Stimulated activated CD4-positive, alpha-beta T cell treated with anti-CD3 and anti-CD28 coated beads, TNF-alpha, amount 100 ng/mL, for 4 hours (primary cell): ENCODE results near the gene MCIDAS.
A peak's percentile ranks its signal among the peaks of the same experiment; 100 is the strongest.

Experiments
- DNase-seq, 3 experiments: peaks; one replicate each; pipeline ENCODE4 v3.0.0-alpha.2; 2020; ENCODE audit warnings: low read depth in 3 of 3

Gene MCIDAS

GRCh38 chr5:55226934-55227663 is at the start of gene MCIDAS:
Gene MCIDAS, minus strand, starts transcription at chr5:55227315. Its CDS starts 177 bp downstream, at chr5:55227138.
- DNase-seq: peak in 1 of 3 experiments; percentile 51

GRCh38 chr5:55276771-55277170 is 49.7 kb upstream of the MCIDAS start:
- no peak for DNase-seq

- DNase-seq: no peak
These were observed 31.2 kb upstream of the MCIDAS start for GRCh38 chr5:55258339-55258738.

GRCh38 chr5:55254802-55255201 is 27.7 kb upstream of the MCIDAS start:
- no peak for DNase-seq

- no peak for DNase-seq
These were observed 22.9 kb upstream of the MCIDAS start for GRCh38 chr5:55250064-55250463.

GRCh38 chr5:55241746-55242145 is 14.6 kb upstream of the MCIDAS start:
- DNase-seq: no peak

DNA sequence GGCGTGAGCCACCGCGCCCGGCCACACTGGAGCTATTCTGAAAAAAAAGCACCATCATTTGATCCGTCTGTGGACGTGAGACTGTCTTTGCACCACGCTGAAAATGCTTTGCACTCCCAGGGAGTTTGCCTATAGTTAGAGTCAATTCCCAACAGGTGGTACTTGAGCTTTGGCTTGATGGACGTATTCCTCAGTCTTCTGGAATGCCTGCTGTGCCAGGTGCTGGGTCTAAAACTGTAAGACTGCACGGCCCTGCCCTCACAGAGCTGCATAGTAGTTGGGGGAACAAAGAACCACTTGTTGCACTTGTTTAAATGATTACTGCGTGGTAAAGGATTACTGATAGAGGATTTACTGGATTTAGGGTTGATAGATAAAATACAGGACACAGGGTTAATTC is 9.7 kb upstream of the MCIDAS start:
- no peak for DNase-seq

GRCh38 chr5:55234121-55234700 is 7.1 kb upstream of the MCIDAS start:
- no peak for DNase-seq

DNA sequence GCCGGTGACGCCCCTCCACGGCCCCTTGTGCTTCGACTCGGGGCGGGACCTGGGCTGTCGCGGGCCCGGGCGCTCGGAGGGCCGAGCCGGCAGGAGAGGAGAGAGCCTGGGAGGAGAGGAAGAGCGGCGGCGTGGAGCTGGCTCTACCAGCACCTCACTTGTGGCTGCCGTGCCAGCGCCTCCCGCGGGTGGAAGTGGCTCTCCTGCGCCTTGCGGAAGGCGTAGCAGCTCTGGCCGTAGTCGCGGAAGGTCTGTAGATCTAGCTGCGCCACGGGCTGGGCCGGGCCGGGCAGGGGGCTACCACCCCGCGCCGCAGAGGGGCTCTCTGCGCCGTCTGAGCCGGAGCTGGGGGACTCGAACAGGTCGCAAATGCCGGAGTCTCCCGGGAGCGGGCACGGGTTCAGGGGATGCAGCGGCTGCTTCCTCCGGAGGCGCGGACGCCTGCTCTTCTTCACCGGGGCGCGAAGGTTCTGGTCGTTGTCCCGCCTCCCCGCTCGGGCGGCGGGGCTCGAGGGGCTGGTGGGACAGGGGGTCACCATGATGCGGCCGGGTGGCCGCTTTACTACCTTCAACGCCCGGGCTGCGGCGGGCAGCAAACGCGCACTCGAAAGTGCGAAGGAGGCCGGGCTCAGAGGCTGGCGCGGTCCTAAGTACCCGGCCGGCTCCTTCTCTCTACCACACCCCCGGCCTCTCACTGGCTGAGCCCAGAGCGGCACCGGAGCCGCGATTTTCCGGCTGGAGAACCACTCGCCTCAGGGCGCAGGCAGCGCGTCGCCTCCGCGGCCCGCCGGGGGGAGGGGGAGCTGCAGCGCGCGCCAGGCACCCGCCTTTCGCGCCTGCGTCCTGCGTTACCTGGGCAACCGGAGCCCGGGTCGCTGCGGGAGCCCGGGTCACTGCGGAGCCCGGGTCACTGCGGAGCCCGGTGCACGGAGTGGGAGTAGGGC is 6.1 kb upstream of the MCIDAS start, which contains the start of gene CCNO:
CCNO (minus strand) TSS at position 624 of the 944 bp plus-strand sequence; CDS start at position 539, 85 bp downstream.
- DNase-seq: peak in 1 of 3 experiments; percentile 39

- DNase-seq: no peak
These were observed 5.3 kb upstream of the MCIDAS start for GRCh38 chr5:55232271-55232984.

GRCh38 chr5:55231919-55232270 is 4.8 kb upstream of the MCIDAS start:
- no peak for DNase-seq

GRCh38 chr5:55231029-55231918 is 4.2 kb upstream of the MCIDAS start:
- no peak for DNase-seq

DNA sequence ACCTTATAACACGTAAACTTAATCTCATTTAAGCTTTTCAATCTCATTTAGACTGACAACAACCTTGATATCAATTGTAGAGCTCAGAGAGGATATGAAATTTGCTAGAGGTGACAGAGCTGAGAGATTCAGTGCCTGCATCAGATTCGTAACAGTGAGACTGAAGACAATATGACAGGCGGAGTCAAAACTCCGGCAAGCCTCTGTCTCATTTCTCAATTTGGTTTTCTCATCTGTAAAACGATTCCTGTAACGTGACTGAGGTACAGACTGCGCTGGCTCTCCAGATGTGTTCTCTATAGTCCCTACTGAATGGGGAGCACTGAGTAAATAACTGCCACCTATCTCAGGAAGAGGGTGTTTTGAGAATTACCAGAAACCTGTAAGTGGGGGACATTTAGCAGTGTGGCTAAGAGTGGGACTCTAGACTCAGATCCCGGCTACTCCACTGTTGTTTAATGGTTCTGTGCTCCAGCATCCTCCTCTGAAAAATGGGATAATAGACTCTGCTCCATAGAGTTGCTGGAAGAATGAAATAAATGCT is 3.0 kb upstream of the MCIDAS start:
- no peak for DNase-seq

DNA sequence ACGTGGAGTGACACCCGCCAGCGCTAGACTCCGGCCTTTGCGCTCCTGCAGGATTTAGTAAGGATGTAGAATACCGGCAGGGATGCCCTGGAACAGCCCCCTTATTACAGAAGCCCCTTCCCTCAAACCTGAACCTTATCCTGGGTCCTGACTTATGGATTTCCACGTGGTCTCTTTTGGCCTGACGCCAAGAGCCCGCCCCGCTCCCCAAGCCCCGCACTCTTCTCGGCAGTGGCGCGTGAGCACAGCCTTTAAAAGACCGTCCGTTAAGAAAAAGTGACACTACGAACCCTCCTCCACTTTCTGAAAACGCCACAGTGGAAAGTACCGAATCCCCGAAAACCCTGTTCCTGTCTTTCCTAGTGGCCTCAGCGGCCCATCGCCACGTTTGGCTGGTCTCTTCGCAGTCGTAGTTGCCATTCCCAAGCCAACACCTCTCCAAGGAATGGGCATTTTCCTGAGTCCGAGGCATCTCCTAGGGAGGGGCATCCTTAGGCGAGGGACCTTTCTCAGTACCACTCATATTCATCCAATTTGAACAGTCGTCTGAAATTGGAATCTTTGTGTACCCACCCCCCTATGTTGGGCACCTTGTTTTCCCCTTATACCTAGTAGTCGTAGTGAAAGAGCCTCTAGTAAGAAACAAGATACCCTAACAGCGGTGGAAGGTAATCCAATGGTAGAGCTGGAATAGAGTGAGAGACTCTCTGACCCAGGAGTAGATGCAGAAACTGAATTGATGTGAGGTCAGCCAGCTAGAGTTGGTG is 732 bp upstream of the MCIDAS start:
- DNase-seq: no peak

- DNase-seq: no peak
These were observed 835 bp downstream of the MCIDAS start for GRCh38 chr5:55226027-55226933.

DNA sequence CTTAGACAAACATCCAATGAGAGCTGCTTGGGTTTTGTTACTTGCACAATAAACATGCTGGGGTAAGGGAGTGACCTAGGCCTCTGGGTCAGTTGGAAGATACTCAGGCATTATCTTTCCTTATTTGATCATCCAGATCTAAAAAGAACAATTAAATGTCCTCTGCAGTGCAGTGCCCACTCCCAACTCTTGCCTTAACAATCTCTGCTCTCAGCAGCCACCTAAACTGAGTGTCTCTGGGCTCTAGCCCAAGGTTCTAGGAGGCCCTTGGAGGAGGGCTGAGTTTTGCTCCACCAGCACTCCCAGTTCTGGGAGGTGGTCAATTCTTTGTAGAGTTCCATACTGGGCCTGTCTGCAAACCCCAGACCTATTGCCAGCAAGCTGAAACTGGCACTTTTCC is 1.8 kb downstream of the MCIDAS start:
- DNase-seq: no peak

DNA sequence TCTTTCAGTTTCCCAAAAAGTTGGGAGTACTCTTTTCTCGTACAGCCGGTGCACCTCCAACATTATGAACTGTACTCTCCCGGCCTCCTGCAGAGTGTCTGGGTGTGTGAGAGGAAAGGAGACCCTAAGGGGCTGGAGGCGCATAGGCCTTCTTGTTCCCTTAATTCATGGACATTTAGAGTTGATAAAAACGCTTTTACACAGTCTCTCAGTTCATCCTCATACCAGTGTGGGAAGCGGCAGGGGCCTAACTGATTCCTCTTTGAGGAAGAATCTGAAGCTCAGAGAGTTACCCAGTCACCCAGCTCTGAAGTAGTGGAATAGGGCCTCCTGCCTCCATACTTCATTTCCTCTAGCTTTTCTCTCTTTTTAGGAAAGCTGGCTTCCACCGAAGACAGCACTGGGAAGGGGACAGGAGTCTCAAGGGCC is 3.3 kb downstream of the MCIDAS start:
- no peak for DNase-seq

DNA sequence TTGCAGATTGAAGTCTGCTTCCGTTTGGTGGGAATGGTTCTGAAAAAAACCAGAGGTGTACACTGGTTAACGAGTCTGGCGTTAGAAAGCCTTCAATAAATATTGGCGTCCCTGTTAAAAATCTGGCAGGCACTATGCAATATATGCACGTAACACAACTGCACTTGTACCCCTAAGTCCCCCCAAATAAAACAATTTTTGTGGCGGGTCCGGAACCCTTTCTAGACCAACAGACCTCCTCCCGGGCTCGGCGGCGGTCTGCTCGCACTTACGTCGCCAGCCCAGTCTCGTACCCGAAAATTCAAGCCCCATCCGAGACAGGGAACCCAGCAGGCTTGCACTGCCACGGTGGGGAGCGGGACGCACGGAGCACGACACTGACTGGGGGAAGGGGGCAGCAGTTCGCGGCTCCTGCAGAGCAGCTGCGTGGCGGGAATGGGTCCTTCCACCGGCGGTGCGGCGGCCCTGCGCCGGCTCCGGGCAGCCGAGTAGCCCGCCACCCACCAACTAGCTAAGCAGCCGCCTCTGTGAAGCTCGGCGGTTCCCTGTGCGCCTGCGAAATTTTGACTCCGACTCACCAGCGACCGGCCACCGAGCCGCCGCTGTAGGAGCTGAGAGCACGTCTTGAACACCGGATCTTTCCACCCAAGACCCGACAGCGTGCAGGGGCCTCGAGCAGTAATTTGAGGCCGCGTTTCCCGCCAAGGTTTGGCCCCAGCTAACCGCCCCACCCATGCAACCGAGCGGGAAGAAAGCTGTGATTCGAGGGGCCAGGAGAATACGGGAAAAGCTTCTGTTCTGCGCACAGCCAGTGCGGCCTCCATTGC is 3.9 kb downstream of the MCIDAS start:
- no peak for DNase-seq
